HG02884 (cell line): ENCODE results near the gene ABLIM2.
A peak's percentile ranks its signal among the peaks of the same experiment; 100 is the strongest.

Source experiments
- ATAC-seq: cut with Tn5 transposase; IDR thresholded peaks from one replicate; pipeline ENCODE4 v1.9.1; 2021; ENCODE audit warnings: mild to moderate bottlenecking, moderate library complexity; ENCODE audit not compliant: unreplicated experiment

ABLIM2 gene

DNA sequence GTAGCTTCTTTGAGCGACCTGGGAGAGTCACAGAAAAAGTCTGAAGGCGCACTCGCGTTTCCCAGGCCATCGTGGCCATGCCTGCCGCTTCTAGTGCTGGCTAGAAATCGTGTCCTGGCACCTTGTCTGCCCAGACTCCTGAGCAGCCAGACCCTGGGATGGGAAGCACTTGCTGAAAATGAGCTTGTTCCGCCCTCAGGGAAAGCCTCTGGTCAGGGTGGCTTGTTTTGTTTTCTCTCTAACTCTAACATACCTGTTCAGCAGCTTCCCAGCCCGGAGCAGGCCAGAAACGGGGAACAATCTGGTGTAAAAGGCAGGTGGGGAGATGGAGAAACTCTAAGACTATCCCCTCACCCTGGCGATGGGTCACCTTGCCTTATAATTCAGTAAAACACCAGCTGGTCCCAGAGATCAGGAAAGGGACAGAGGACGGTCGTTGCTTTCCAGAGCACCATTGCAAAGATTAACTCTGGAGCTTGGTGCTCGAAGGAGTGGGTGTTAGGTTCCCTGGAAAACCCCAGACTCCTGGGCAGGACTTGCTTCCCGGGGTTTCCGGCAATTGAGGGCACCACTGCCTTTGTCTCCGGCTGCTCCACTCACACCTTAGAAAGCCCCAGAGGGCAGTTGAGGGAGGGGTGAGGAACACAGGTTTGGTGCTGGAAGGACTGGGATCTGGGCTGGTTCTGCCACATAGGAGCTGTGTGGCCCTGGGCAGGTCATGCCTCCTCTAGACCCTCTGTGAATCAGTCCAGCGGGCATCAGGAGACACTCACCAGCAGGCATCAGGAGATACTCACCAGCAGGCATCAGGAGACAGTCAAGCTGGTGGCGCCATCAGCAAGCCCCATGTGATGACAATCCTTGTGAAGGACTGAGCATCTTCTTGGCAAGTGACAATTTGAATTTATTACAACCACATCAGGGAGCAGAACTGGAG, 36.0 kb upstream of the ABLIM2 start:
- no peak for ATAC-seq

DNA sequence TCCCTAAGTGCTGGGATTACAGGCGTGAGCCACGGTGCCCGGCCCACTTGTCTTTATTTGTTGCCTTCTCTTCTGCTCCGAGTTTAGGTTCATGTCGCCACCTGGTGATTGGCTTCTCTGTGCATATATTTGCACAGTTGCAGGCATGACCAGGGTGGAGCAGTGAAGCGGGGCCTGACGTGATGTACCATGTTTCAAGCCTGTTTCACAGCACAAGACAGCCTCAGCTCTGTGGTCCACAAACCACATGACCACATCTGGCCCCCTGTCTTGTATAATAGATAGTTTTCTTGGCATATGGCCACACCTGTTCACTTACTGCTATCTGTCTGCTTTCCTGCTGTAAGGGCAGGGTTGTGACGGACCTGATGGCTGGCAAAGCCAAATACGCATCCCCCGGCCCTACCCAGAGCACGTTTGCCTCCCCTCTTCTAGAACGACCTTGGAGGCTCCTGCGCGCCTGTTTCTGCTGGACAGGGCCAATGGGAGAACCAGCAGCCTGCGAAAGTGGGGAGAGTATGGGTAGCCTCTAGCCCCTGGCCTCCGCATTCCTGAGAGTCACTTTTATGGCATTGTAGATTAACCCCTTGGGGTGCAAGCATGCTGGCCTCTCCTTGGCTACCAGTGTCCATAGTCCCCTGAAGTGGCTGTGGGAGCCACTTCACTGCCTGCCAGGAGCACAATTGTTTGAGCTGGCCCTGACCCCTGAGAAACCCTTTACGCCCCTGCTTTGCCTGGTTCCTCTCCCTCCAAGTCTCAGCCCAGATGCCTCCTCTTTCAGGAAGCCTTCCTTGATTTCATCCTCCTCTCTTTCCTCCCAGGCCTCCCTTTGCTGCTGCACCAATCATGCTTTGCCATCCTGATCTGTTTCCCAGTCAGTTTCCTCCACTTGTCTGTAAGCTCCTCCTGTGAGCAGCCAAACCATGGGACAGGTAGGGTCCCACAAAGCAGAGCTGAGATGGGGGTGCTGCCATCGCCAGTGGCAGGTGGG, 34.4 kb upstream of the ABLIM2 start:
- ATAC-seq = peak; percentile 89

DNA sequence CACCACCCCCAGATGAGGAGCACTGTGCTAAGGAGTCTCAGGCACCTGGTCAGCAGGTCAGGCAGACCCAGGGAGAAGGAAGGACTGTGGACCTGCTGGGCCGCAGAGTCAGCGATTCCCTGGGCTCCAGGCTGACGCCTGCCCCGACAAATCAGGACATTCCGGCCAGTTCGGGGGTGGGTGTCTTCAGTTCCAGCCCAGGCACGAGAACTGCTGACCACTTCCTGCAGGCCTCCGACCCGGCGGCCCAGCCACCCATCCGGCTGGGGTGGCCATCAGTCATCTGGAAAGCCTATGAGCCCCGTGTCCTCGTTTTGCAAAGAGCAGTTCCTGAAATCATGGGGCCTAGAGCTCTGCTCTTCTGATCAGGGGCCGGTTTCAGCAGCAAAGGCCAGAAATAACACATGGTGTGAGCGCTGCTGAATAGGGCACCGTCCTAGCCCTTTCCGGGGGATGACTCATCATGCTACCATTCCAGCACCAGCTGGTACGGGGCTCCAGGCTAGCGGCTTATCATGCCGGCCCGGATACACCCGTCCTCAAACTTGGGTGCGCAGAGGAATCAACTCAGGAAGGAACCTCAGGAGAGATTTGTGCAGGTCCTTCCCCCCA, 32.6 kb upstream of the ABLIM2 start:
- no peak for ATAC-seq

GRCh38 chr4:8189551-8190466, 31.2 kb upstream of the ABLIM2 start:
- no peak for ATAC-seq

DNA sequence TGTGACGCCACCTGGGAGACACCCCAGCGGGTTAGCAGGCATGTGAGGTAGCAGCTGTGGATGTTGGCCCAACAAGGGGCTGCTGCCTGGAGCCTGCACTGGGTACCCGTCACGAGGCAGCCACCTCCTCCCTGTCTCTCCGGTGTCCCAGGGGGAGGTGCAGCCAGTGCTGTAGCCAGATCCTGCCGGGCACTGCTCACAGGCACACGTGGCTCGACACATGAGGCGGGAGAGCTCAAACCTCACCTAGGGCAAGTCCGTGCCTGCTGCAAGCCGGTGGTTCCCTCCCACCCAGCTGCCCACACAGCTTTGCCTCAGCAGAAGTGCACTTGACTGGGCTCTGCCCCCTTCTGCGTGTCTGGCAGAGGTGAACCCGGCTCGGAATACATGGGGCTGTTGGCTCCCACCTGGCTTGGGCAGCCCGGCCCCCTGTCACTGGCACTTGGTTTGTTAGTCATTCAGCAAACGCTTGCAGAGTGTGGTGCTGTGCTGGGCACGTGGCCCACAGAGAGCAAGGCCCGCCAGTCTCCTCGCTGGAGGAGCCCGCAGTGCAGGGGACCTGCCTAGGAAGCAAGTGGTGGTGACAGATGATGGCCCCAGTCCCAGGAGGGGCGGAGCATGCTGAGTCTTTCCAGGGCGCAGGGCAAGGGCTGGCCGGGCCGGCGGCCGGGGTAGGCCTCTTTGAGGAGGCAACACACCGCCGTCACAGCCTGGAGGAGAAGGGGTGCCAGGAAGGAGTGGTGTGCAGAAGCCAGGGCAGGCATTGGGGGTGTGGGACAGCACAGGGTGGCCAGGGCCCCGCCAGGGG, 30.3 kb upstream of the ABLIM2 start:
- ATAC-seq = no peak

GRCh38 chr4:8188085-8188484, 29.5 kb upstream of the ABLIM2 start:
- no peak for ATAC-seq

DNA sequence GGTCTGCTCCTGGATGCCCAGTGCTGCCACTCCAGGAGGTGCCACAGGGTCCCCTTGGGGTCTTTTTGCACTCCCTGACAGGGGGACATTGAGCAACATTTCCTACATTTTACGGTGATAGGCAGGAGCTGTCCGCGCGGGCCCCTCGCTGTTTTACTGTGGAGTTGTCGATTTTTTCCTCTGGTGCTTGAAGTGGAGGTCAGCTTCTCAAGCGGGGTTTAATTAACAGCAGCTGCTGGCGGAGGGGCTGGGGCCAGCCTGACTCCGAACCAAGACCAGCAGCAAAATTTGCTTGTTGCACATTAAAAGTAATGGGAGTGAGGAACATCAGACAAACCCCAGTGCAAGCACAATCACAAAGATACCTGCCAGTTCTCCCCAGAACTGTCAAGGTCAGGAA, 27.3 kb upstream of the ABLIM2 start:
- no peak for ATAC-seq

GRCh38 chr4:8185295-8185694, 26.7 kb upstream of the ABLIM2 start:
- no peak for ATAC-seq

- no peak for ATAC-seq
Observed at GRCh38 chr4:8184061-8184460, 25.4 kb upstream of the ABLIM2 start.

DNA sequence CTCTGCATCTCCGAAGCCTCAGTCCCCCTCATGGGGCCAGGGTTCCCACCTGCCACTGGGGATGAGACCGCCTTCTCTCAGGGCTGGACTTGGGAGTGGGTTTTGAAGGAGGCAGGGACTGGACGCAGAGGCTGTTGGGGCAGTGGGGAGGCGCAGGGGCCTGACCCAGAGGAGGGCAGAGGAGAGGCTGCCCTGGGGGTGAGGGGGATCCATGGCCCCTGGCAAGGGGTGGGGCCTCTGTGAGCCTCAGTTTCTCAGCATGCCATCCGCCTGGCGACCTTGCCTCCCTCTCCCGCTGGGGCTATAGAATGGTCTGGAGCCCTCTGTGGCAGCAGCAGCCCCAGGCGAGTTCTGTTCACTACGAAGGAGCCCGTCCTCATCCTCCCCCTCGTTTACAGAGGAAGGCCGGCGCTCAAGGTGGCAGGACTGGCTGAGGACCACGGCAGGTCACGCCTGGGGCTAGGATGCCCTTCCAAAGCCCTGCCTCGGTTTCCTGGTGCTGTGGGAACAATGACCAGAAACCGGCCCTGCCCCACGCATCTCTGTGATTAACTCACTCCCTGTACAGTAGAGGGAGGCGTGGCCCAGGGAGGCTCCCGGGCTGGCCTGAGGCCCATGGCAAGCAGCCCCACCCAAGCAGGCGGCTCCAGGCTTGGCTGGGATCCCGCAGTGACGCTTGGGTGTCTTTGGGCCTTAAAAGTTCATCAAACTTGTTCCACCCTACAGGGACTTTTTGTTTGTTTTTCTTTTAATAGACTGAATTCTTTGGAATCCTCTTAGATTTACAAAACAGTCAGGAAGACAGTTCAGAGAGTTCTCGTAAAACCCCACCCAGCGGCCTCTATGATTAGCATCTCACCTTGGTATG, 24.5 kb upstream of the ABLIM2 start:
- no peak for ATAC-seq

GRCh38 chr4:8182294-8182693, 23.7 kb upstream of the ABLIM2 start:
- no peak for ATAC-seq

DNA sequence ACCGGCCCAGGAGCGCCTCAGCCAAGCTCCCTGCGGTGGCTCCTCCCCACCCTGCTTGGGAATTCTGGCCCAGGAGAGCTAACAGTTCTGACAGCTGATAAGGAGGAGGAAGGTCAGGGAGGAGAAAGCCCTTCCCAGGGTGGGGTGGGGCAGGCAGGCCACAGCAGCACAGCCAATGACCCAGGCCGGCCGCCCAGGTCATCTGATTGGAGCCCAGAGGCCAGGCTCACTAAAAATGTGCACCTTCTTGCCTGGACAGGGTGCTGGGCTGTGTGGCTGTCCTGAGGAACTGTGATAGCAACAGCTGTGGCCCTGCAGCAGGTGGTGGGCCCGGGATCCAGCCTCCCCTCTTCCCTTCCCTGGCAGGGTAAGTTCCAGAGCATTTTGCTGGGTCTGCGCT, 23.2 kb upstream of the ABLIM2 start:
- ATAC-seq = no peak

GRCh38 chr4:8181119-8181518, 22.5 kb upstream of the ABLIM2 start:
- ATAC-seq = no peak

GRCh38 chr4:8180310-8181093, 21.9 kb upstream of the ABLIM2 start:
- ATAC-seq = no peak

- ATAC-seq = no peak
Observed at GRCh38 chr4:8179771-8180170, 21.2 kb upstream of the ABLIM2 start.

- ATAC-seq = no peak
Observed at GRCh38 chr4:8179074-8179473, 20.5 kb upstream of the ABLIM2 start.

- no peak for ATAC-seq
Observed at GRCh38 chr4:8177956-8178355, 19.3 kb upstream of the ABLIM2 start.

- no peak for ATAC-seq
Observed at GRCh38 chr4:8177552-8177951, 18.9 kb upstream of the ABLIM2 start.
